ENCODE data around the gene RB1. TPM values are rescaled to one million over a fixed set of nuclear protein-coding genes. Genes with fewer than 3 reads are reported as not detected.

The RB1 gene
- polyA plus RNA-seq, 1 donor from 2014 or later: 29.5 TPM

DNA sequence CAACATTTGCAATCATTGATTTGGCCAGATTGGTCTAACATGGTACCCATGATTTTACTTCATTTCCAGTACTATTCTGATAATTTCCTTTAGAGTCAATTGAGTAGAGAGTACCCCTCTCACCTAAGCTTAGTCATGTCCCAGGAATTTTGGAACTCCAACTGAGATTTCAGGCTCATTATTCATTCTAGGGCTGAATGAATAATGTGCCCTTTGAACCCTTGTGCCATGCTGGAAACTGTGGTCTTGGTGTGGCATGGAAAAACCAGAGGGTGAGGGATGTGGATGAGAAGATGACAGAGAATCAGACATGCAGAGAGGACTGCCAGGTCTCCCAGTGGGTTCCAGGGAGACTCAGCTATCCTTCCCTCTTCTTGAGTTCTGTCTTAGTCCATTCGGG, 40.4 kb upstream of the RB1 start:
- Histone ChIP-seq H3K9ac (ENCODE audit: low read length) (no peak overlapping the region), H3K36me3 (ENCODE audit: insufficient read depth, low read length) (peaks cover 18% of the 10 kb centered on the region), H3K4me3 (ENCODE audit: low read length) (no peak overlapping the region), H3F3A (ENCODE audit: insufficient read depth, low read length, poor library complexity, severe bottlenecking) (peaks cover 12% of the 10 kb centered on the region), H3K4me2 (ENCODE audit: low read length) (no peak overlapping the region), H3K27ac (ENCODE audit: low read length) (no peak overlapping the region), H3K9me2 (ENCODE audit: insufficient read depth, low read length) (no peaks in the 10 kb centered on the region), H3K9me3 (ENCODE audit: low read length) (no peaks in the 10 kb centered on the region), H3K27me3 (ENCODE audit: insufficient read depth, low read depth, low read length) (no peaks in the 10 kb centered on the region), H4K20me1 (ENCODE audit: insufficient read depth) (no peaks in the 10 kb centered on the region), H3K79me2 (replicated peaks; ENCODE audit: insufficient read depth, low read length) (no peaks in the 10 kb centered on the region), H2AFZ (ENCODE audit: low read depth, low read length) (no peak overlapping the region)
- TF ChIP-seq MXI1 (conservative IDR thresholded peaks at IDR 0.05; ENCODE audit: poor library complexity, severe bottlenecking) (no peak), EP300 (conservative IDR thresholded peaks at IDR 0.05; ENCODE audit: poor library complexity, severe bottlenecking) (no peak), SMC3 (conservative IDR thresholded peaks at IDR 0.05; ENCODE audit: poor library complexity) (no peak), POLR2AphosphoS5 (IDR thresholded peaks at IDR 0.05) (no peak)
- TF ChIP-seq, protein P1, sequence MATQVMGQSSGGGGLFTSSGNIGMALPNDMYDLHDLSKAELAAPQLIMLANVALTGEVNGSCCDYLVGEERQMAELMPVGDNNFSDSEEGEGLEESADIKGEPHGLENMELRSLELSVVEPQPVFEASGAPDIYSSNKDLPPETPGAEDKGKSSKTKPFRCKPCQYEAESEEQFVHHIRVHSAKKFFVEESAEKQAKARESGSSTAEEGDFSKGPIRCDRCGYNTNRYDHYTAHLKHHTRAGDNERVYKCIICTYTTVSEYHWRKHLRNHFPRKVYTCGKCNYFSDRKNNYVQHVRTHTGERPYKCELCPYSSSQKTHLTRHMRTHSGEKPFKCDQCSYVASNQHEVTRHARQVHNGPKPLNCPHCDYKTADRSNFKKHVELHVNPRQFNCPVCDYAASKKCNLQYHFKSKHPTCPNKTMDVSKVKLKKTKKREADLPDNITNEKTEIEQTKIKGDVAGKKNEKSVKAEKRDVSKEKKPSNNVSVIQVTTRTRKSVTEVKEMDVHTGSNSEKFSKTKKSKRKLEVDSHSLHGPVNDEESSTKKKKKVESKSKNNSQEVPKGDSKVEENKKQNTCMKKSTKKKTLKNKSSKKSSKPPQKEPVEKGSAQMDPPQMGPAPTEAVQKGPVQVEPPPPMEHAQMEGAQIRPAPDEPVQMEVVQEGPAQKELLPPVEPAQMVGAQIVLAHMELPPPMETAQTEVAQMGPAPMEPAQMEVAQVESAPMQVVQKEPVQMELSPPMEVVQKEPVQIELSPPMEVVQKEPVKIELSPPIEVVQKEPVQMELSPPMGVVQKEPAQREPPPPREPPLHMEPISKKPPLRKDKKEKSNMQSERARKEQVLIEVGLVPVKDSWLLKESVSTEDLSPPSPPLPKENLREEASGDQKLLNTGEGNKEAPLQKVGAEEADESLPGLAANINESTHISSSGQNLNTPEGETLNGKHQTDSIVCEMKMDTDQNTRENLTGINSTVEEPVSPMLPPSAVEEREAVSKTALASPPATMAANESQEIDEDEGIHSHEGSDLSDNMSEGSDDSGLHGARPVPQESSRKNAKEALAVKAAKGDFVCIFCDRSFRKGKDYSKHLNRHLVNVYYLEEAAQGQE (IDR thresholded peaks at IDR 0.05; ENCODE audit: borderline replicate concordance): no peak

- no peaks in the 10 kb centered on the region for H4K20me1 ChIP-seq (ENCODE audit: insufficient read depth)
- peaks cover 18% of the 10 kb centered on the region for H3K36me3 ChIP-seq (ENCODE audit: insufficient read depth, low read length)
- TF ChIP-seq, protein P2, sequence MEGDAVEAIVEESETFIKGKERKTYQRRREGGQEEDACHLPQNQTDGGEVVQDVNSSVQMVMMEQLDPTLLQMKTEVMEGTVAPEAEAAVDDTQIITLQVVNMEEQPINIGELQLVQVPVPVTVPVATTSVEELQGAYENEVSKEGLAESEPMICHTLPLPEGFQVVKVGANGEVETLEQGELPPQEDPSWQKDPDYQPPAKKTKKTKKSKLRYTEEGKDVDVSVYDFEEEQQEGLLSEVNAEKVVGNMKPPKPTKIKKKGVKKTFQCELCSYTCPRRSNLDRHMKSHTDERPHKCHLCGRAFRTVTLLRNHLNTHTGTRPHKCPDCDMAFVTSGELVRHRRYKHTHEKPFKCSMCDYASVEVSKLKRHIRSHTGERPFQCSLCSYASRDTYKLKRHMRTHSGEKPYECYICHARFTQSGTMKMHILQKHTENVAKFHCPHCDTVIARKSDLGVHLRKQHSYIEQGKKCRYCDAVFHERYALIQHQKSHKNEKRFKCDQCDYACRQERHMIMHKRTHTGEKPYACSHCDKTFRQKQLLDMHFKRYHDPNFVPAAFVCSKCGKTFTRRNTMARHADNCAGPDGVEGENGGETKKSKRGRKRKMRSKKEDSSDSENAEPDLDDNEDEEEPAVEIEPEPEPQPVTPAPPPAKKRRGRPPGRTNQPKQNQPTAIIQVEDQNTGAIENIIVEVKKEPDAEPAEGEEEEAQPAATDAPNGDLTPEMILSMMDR (IDR thresholded peaks at IDR 0.05; ENCODE audit: poor library complexity, severe bottlenecking): no peak
- no peak for TF ChIP-seq RAD21 (conservative IDR thresholded peaks at IDR 0.05)
- TF ChIP-seq MXI1 (conservative IDR thresholded peaks at IDR 0.05; ENCODE audit: poor library complexity, severe bottlenecking): no peak
- TF ChIP-seq TAF1 (IDR thresholded peaks at IDR 0.05; ENCODE audit: low read depth): no peak
- no peak for TF ChIP-seq SMC3 (conservative IDR thresholded peaks at IDR 0.05; ENCODE audit: poor library complexity)
- TF ChIP-seq EP300 (conservative IDR thresholded peaks at IDR 0.05; ENCODE audit: poor library complexity, severe bottlenecking): no peak
- TF ChIP-seq EZH2 (IDR thresholded peaks at IDR 0.05; ENCODE audit: borderline replicate concordance, insufficient read depth, low read length, poor library complexity, severe bottlenecking): no peak
- TF ChIP-seq POLR2AphosphoS5 (IDR thresholded peaks at IDR 0.05): no peak
- TF ChIP-seq, protein P1 (IDR thresholded peaks at IDR 0.05; ENCODE audit: borderline replicate concordance): no peak
- no peak overlapping the region for H2AFZ ChIP-seq (ENCODE audit: low read depth, low read length)
- H3K9me2 ChIP-seq (ENCODE audit: insufficient read depth, low read length): no peaks in the 10 kb centered on the region
- peaks cover 12% of the 10 kb centered on the region for H3F3A ChIP-seq (ENCODE audit: insufficient read depth, low read length, poor library complexity, severe bottlenecking)
- no peak overlapping the region for H3K4me3 ChIP-seq (ENCODE audit: low read length)
- no peak overlapping the region for H3K4me2 ChIP-seq (ENCODE audit: low read length)
- H3K27me3 ChIP-seq (ENCODE audit: insufficient read depth, low read depth, low read length): no peaks in the 10 kb centered on the region
- H3K9ac ChIP-seq (ENCODE audit: low read length): no peak overlapping the region
- H3K27ac ChIP-seq (ENCODE audit: low read length): no peak overlapping the region
- H3K9me3 ChIP-seq (ENCODE audit: low read length): no peaks in the 10 kb centered on the region
- H3K79me2 ChIP-seq (replicated peaks; ENCODE audit: insufficient read depth, low read length): no peaks in the 10 kb centered on the region
These were observed 39.5 kb upstream of the RB1 start for GRCh38 chr13:48264058-48264457.

Measured in neural cell (in vitro differentiated cells).